ENCODE results near the gene ARMH4.

The ARMH4 gene

DNA sequence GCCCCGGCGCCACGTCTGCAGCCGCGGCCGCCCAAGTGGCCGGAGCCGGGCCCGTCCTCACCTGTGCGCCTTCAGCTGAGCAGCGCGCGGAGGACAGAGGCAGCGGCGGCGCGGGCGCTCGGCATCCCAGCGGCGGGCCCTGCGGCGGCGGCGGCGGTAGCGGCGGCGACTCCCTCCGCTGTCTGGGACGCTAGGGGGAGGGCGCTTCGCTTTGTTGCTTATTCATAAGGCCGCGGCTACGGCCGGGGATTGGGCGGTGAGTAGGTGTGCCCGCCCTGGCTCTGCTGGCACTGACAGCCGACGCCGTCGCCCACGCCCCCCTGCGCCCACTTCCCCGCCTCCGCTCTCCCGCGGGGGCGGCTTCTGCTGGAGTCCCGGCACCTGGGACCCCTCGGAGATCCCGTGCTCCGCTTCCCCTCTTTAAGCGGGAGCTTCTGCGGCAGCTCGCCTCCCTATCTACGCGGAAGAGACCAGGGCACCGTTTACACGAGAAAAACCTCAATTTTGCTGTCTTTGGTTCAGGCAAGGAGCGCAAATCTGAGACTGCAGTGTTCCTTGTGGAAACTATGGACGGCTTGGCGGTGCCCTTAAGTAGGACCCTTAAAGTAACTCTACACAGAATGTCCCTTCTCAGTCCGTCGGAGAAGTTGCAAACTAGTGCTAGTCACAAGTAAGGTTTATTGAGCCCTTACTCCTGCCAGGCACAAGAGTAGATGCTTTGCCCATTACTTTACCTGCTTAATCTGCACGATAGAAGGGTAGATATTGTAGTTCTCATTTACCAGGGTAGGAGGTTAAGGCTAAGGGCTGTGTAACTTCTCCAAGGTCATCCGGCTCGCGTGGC is at the start of gene ARMH4:
ARMH4 (minus strand) TSS at position 200 of the 844 bp plus-strand sequence. CDS start 12,855 bp downstream, outside the sequence.
- DNase-seq, result peak; percentile 51

- DNase-seq, result peak; percentile 9
Measured at GRCh38 chr14:58200846-58201245, 48.8 kb upstream of the ARMH4 start.

DNA sequence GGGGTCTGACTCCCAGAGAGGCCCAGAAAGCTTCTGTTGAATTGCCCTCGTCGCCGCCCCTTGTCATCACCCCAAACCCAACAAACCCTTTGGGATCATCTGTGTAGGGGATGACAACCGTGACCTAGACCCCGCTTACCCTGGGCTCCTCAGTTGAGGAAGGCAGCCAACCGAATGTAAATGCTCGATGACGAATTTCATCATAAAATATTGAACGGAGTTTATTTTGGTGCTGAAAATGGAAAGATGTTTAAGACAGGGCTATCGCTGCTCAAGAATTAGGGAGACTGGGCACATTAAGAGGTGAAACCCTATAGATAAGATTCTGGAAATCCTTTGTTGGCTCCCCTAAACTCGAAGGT is 48.4 kb upstream of the ARMH4 start:
- peak; percentile 47 for DNase-seq

- peak; percentile 60 for DNase-seq
Measured at GRCh38 chr14:58199726-58200479, 47.9 kb upstream of the ARMH4 start, which contains the start of gene ACTR10. ACTR10 (plus strand) TSS chr14:58200149; CDS start chr14:58200218, 69 bp downstream.

DNA sequence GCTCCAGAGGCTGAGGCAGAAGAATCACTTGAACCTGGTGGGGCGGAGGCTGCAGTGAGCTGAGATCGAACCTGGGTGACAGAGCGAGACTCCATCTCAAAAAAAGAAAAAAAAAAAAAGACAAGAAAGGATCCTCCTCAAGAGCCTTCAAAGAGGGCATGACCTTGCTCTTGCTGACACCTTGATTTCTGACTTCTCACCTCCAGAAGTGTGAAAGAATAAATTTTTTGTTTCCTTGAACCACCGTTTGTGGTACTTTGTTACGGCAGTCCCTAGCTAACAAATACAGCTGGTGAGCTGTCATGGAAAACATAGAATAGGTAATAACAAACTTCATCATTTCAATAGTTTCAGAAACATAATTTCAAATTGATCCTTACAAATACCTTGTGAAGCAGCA is 46.1 kb upstream of the ARMH4 start:
- no peak for DNase-seq

GRCh38 chr14:58196198-58196597 is 44.2 kb upstream of the ARMH4 start:
- no peak for DNase-seq

DNA sequence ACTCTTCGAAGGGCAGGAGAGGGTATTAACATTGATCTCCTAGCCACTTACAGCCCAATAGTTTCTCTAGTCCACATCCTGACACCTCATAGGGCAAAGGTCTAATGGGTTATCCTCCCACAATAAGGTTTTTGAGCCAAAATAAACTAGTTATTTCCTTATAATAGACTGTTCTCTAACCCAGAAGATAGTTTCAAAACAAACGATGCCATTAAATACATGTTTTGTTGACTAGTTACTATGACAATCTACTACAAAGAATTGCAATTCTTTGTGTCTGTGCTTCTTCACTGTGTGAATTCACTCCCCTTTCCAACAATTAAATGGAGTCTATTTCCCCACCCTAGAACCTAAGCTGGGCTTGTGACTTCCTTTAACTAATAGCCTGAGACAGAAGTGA is 41.5 kb upstream of the ARMH4 start:
- no peak for DNase-seq

- DNase-seq, result no peak
Measured at GRCh38 chr14:58191763-58192601, 40.0 kb upstream of the ARMH4 start.

- no peak for DNase-seq
Measured at GRCh38 chr14:58189176-58189575, 37.2 kb upstream of the ARMH4 start.

DNA sequence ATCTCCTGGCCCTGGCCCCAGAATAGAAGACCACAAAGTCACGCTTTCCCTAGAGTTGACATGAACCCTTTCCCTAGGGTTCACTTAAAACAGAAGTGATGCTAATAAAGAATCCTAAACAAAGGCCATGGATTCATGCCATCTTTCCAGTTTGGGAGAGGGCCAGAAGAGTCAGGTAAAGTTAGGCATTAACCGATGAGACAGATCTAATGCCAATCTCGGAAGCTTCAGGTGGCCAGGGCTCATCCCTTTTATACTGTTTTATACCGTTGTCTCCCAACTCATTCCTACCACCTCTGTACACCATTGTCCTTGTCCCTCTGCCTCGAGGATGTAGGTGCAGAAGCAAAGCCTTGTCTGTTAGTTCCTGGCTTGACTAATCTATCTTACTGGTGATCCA is 25.1 kb upstream of the ARMH4 start:
- no peak for DNase-seq

GRCh38 chr14:58171090-58171489 is 19.1 kb upstream of the ARMH4 start:
- peak; percentile 92 for DNase-seq

DNA sequence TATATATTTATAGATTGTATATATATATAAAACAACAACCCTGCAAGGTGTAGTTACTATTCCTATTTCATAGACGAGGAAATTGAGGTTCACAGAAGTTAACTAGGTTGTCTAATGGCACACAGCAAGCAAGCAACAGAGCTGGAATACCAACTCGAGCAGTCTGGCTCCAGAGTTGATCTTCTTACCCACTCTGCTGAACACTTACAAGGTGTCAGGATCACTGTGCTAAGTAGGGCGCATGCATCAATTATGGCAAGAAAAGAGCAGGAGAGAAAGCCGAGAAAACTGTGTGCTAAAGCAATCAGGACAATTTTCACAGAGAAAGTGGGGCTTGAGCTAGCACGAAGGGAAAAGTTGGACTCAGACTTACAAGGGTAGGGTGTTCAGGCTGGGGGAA is 15.9 kb upstream of the ARMH4 start:
- DNase-seq, result no peak

- DNase-seq, result no peak
Measured at GRCh38 chr14:58167057-58167456, 15.0 kb upstream of the ARMH4 start.

- DNase-seq, result peak; percentile 70
Measured at GRCh38 chr14:58166005-58166983, 14.3 kb upstream of the ARMH4 start.

DNA sequence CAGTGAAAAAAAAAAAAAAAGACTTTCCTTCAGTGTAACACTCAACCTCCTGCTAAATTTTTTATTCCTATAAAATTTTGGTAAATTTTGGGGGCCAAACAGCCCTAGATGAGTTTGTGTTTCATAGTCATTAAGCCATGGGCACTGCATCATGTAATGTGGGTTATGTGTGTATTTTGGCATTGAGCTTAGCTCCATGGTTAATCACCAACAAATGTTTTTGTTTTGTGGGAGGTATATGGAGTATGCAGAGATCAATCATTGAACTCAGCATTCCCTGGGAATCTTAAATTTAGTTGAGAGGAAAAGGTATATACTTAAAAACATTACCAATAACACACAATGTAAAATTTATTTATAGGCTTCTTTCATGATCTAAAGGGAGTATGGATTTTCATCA is 8.5 kb upstream of the ARMH4 start:
- no peak for DNase-seq

DNA sequence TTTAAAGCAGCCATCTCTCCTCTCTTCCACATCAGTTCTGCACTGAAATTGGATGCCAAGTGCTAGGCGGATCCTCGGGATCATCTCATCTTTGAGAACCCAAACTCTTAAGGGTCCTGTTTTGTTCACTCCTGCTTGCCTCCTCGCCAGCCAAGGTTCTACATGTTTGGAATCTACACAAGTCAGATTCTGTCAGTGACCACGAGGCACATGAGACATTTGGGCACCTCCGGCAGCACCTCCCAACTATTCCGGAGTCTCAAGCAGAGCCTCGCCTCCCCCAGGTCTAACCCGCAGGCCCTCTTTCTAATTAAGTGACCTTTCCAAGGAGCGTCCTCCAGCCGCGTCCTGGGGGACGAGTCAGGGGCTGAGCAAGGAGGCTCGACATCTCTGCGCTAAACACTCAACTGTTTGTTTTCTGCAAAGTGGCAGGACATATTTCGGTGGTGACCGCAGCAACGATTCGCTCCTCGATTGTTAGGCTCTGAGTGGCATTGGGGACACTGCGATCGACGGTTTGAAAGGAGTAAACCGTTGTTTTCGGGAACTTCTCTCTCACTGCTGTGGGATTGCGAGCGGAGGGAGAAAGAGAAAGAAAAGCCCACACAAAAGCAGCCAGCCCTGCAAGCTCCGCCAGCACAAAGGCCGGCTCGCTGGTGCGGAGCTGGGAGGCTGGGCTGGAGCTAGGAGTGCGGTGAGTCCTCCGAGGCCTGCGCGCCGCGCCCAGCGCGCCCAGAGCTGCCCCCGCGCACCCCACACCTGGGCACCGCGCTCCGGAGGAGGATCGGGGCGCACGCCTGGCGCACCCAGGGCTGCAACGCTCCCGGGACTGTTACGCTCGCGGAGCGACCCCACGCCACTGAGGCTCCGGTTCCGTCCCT is 640 bp downstream of the ARMH4 start:
- no peak for DNase-seq

- no peak for DNase-seq
Measured at GRCh38 chr14:58150243-58150805, 1.7 kb downstream of the ARMH4 start.

GRCh38 chr14:58149196-58149595 is 2.8 kb downstream of the ARMH4 start:
- no peak for DNase-seq

- DNase-seq, result no peak
Measured at GRCh38 chr14:58146399-58146798, 5.6 kb downstream of the ARMH4 start.

GRCh38 chr14:58145936-58146335 is 6.1 kb downstream of the ARMH4 start:
- DNase-seq, result peak; percentile 48

DNA sequence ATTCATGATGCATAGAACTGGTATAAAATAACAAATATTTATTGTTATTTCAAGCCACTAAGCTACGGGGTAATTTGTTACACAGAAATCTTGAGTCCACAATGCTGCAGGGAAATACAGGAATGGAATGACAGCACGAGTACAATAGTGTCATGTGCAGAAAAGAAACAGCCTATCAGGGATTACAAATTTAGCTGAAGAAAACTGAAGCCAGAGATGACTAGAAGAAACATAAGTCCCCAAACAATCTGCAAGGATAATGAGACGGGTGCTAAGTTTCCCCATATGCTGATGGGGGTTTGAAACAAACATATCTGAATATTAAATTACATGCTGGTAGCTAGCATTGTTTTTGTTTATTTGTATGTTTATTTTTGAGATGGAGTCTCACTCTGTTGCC is 8.9 kb downstream of the ARMH4 start:
- no peak for DNase-seq

Data from NCI-H2029 treated with DMSO at 0.1 percent for 48 hours (cell line).